ENCODE data around the gene TMUB1.

GRCh38 chr7:151119055-151119415 lies 35.7 kb upstream of the TMUB1 start:
- TF ChIP-seq POLR2AphosphoS5 (IDR thresholded peaks at IDR 0.05; ENCODE audit: low read depth, low read length) (no peak), POLR2A (IDR thresholded peaks at IDR 0.05; ENCODE audit: low read depth, low read length) (no peak), SPI1 (IDR thresholded peaks at IDR 0.05; ENCODE audit: low read depth, low read length) (no peak), TAF1 (IDR thresholded peaks at IDR 0.05; ENCODE audit: low read depth, low read length) (no peak)
